Gastrocnemius medialis (tissue), 4 donors: ENCODE results near the gene NPIPB6. TPM values are rescaled to one million over a fixed set of nuclear protein-coding genes. Genes with fewer than 3 reads are reported as not detected.
A peak's percentile ranks its signal among the peaks of the same experiment; 100 is the strongest.

Source experiments
- ATAC-seq, 2 donors: fragments of 150-250 bp; one replicate each; pipeline ENCODE4 v1.9.1; 2016
- DNase-seq, 2 donors: peaks; one replicate each; pipeline ENCODE4 v3.0.0-alpha.2; 2019
- H3K27ac ChIP-seq, 4 donors: fragments of 200-600 bp; sonication (generic); 1 replicate in 1 of 4; 2 replicates in 3 of 4; pipeline ENCODE4 v1.5.1; 2016 to 2018; ENCODE audit warnings: mild to moderate bottlenecking in 2 of 4, moderate library complexity in 1 of 4
- H3K27me3 ChIP-seq, 3 donors: fragments of 200-600 bp; sonication (generic) in 2 of 3; 1 replicate in 1 of 3; 2 replicates in 2 of 3; pipeline versions ENCODE4 v1.5.1 to v1.6.0; 2016 to 2019; ENCODE audit warnings: mild to moderate bottlenecking in 1 of 3, moderate library complexity in 1 of 3
- H3K36me3 ChIP-seq, 2 donors: fragments of 200-600 bp; sonication (generic) in 1 of 2; one replicate each; pipeline ENCODE4 v1.5.1; 2017 to 2018
- H3K4me1 ChIP-seq, 2 donors: fragments of 200-600 bp; sonication (generic) in 1 of 2; one replicate each; pipeline ENCODE4 v1.5.1; 2016 to 2017; ENCODE audit warnings: mild to moderate bottlenecking in 2 of 2
- H3K4me3 ChIP-seq, 4 donors: fragments of 200-600 bp; sonication (generic) in 3 of 4; 1 replicate in 1 of 4; 2 replicates in 3 of 4; pipeline ENCODE4 v1.5.1; 2016 to 2019; ENCODE audit warnings: mild to moderate bottlenecking in 2 of 4
- H3K9me3 ChIP-seq, 3 donors: fragments of 200-600 bp; sonication (generic) in 2 of 3; 1 replicate in 1 of 3; 2 replicates in 2 of 3; pipeline ENCODE4 v1.5.1; 2016 to 2019
- CTCF ChIP-seq, 5 experiments: fragments of 450-650 bp in 3 of 5; fragments of 200-600 bp in 2 of 5; sonication (generic) in 2 of 5; IDR thresholded peaks in 4 of 5; conservative IDR thresholded peaks in 1 of 5; 1 replicate in 4 of 5; 2 replicates in 1 of 5; pipeline ENCODE4 v1.5.1; 2016 to 2019; ENCODE audit warnings: antibody characterized with exemption in 5 of 5, mild to moderate bottlenecking in 3 of 5, moderate library complexity in 3 of 5
- POLR2A ChIP-seq, 2 donors: fragments of 450-650 bp; IDR thresholded peaks; one replicate each; pipeline ENCODE4 v1.6.1; 2017; ENCODE audit warnings: antibody characterized with exemption in 2 of 2, mild to moderate bottlenecking in 2 of 2, moderate library complexity in 2 of 2
- in situ Hi-C, 4 donors: fragments of 200-750 bp; cut with MboI; loops; one replicate each; pipeline versions ENCODE4 v1.15.0 to v1.8.0; 2017; ENCODE audit warnings: low sequenced_read_pairs in 4 of 4
- intact Hi-C: fragments of 100-400 bp; cut with DNase I; formaldehyde crosslinking; loops from one replicate; pipeline ENCODE4 v1.15.1; 2023; ENCODE audit warnings: low total_unique reads
- total RNA-seq, 4 donors: library from RNA; depleted of rRNA; stranded (reverse); fragments of >200 nt; gene quantifications; one replicate each; pipeline versions ENCODE4 v1.1.0 to v1.2.3, GENCODE V29; 2016

The NPIPB6 gene
- total RNA-seq, 4 donors from 2014 or later: 0.38 to 10.9 (median 0.53) TPM; not detected in 1

GRCh38 chr16:28304214-28304613, 59.1 kb downstream of the NPIPB6 start:
- in situ Hi-C loops: no loop called here
- no peaks in the 10 kb centered on the region for H3K9me3 ChIP-seq
- no peak overlapping the region for H3K4me3 ChIP-seq
- H3K27ac ChIP-seq: no peak overlapping the region
- DNase-seq (no peak), ATAC-seq (no peak)
- peaks cover 16 to 20% of the 10 kb centered on the region in 2 donors for H3K4me1 ChIP-seq
- intact Hi-C loops: no loop called here
- no peaks in the 10 kb centered on the region for H3K36me3 ChIP-seq
- no peak for TF ChIP-seq CTCF (IDR thresholded peaks at IDR 0.05 in 4 of 5, conservative IDR thresholded peaks at IDR 0.05 in 1 of 5)
- H3K27me3 ChIP-seq: no peaks in the 10 kb centered on the region

- Histone ChIP-seq H3K27ac (no peak overlapping the region), H3K36me3 (no peaks in the 10 kb centered on the region), H3K9me3 (no peaks in the 10 kb centered on the region), H3K4me1 (peaks cover 16 to 20% of the 10 kb centered on the region in 2 donors), H3K4me3 (no peak overlapping the region), H3K27me3 (no peaks in the 10 kb centered on the region)
- in situ Hi-C loops: no loop called here
- ATAC-seq (no peak), DNase-seq (no peak)
- intact Hi-C loops: no loop called here
- no peak for TF ChIP-seq CTCF (IDR thresholded peaks at IDR 0.05 in 4 of 5, conservative IDR thresholded peaks at IDR 0.05 in 1 of 5)
- no peak for TF ChIP-seq POLR2A (IDR thresholded peaks at IDR 0.05)
Observed at GRCh38 chr16:28303132-28303531, 60.2 kb downstream of the NPIPB6 start.

- intact Hi-C loops (no loop called here), in situ Hi-C loops (no loop called here)
- peak overlapping the region; percentile 32 to 74 (median 64) for H3K27ac ChIP-seq
Observed at GRCh38 chr16:28301620-28302019, 61.7 kb downstream of the NPIPB6 start.

GRCh38 chr16:28301154-28301553, 62.2 kb downstream of the NPIPB6 start:
- H3K27ac ChIP-seq: peak overlapping the region; percentile 32 to 74 (median 64)
- no peaks in the 10 kb centered on the region for H3K27me3 ChIP-seq
- no peaks in the 10 kb centered on the region for H3K36me3 ChIP-seq
- ATAC-seq (peak; percentile 88 to 92), DNase-seq (peak; percentile 15 to 62)
- H3K4me3 ChIP-seq: no peak overlapping the region
- in situ Hi-C loops (no loop called here), intact Hi-C loops (no loop called here)
- peaks cover 16 to 20% of the 10 kb centered on the region in 2 donors for H3K4me1 ChIP-seq
- H3K9me3 ChIP-seq: no peaks in the 10 kb centered on the region
- TF ChIP-seq CTCF (IDR thresholded peaks at IDR 0.05 in 4 of 5, conservative IDR thresholded peaks at IDR 0.05 in 1 of 5): no peak
- no peak for TF ChIP-seq POLR2A (IDR thresholded peaks at IDR 0.05)

More at GRCh38 chr16:28301620-28302019, 61.7 kb downstream of the NPIPB6 start:
- DNase-seq (no peak), ATAC-seq (no peak)
- H3K4me1 ChIP-seq: peaks cover 16 to 20% of the 10 kb centered on the region in 2 donors
- no peak overlapping the region for H3K4me3 ChIP-seq
- no peaks in the 10 kb centered on the region for H3K36me3 ChIP-seq
- H3K27me3 ChIP-seq: no peaks in the 10 kb centered on the region
- H3K9me3 ChIP-seq: no peaks in the 10 kb centered on the region
- TF ChIP-seq POLR2A (IDR thresholded peaks at IDR 0.05): no peak
- TF ChIP-seq CTCF (IDR thresholded peaks at IDR 0.05 in 4 of 5, conservative IDR thresholded peaks at IDR 0.05 in 1 of 5): no peak

- in situ Hi-C loops: no loop called here
- Histone ChIP-seq H3K4me1 (peaks cover 16 to 20% of the 10 kb centered on the region in 2 donors), H3K36me3 (no peaks in the 10 kb centered on the region), H3K9me3 (no peaks in the 10 kb centered on the region), H3K27ac (peak overlapping the region in 2 of 4 donors; percentile 62 to 74), H3K4me3 (no peak overlapping the region), H3K27me3 (no peaks in the 10 kb centered on the region)
- intact Hi-C loops: no loop called here
- DNase-seq (no peak), ATAC-seq (no peak)
- no peak for TF ChIP-seq CTCF (IDR thresholded peaks at IDR 0.05 in 4 of 5, conservative IDR thresholded peaks at IDR 0.05 in 1 of 5)
- TF ChIP-seq POLR2A (IDR thresholded peaks at IDR 0.05): no peak
Observed at GRCh38 chr16:28300327-28300726, 63.0 kb downstream of the NPIPB6 start.
